T-helper 1 cell treated with Interleukin-12 subunit alpha and Interleukin-12 subunit beta and Interleukin-4 antibody, amounts not matched to agents 30 ng/mL and 1 ng/mL, for 36 hours (primary cell): ENCODE measurements around the gene WDR77. TPM values are rescaled to one million over a fixed set of nuclear protein-coding genes. Genes with fewer than 3 reads are reported as not detected.

Experiments used
- intact Hi-C: fragments of 100-400 bp; cut with micrococcal nuclease; formaldehyde crosslinking; loops from one replicate; pipeline ENCODE4 v1.15.1; 2024
- total RNA-seq: library from RNA; stranded (reverse); gene quantifications from 2 replicates; pipeline ENCODE4 v1.2.3, GENCODE V29; 2022

Gene WDR77
- total RNA-seq, 1 donor from 2014 or later, result 35.4 TPM

DNA sequence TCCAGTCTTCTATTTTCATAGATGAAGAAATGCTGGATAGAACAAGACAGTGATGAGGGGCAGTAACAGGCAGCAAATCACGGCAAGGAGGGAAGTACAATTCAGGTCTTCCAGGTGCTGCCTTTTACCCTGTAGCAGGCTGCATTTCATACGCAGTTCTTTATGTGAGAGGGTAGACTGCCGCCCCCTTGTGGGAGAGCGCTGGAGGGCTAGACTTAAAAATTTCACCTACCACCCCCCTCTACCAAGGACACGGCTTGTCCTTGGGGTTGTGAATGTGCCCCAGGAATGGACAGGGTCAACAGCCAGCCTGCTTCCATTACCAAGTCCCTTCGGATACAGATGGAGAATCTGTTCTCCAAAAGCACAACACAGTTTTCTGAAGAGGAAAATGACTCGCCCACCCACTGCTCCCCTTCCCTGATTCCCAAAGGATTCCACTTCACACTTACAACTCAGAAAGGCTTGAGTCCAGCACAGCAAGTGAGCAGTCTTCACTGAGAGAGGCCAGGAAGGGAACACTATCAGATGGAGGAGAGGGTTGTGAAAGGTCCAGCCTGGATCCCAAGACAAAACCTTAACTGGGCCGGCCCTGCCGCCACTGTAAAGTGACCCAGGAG lies 7.4 kb downstream of the WDR77 start:
- intact Hi-C loops, result loop anchor here (1.0 to 10.0 kb wide), 3 partner anchors 218 to 1173 kb away; partner anchors contain the start of genes CAPZA1, LAMTOR5 and ST7L

DNA sequence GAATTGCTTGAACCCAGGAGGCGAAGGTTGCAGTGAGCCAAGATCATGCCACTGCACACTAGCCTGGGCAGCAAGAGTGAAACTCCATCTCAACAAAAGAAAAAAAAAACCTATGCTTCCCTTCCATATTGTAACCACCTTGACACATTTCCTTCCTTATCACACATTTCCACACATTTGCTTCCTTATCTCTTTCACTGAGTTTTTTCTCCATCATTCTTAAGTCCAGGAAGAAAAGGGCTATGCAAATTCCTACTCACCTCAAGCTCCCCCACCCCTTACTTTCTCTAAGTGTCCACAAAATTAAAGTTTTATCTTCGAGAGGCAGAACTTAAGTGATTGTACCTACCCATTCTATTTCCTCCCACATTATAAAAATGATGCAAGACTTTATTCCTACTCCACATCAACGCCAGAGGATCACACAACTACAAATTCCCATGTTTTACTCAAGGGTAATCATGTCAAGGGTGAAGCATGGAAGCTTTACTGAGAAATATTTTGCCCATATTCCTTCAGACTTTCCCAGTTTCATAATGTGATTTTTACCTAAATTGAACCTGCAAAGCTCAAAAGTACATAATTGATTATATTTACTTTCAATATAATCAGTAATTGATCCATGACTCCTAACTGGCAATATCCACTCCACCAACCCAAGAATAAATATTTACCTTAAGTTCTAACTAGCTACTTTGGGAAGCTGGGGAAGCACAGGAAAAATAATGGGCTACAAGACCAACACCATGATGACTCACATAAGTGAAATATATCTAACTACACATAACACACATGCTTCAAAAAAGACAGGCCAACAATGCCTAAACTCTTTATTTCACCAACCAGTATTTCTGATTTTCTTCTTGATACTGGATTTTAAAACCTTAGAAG lies 9.3 kb downstream of the WDR77 start:
- intact Hi-C loops, result loop anchor here (10.0 kb wide), 2 partner anchors 1035 to 1175 kb away; partner anchors contain the start of genes CAPZA1, LAMTOR5 and ST7L

DNA sequence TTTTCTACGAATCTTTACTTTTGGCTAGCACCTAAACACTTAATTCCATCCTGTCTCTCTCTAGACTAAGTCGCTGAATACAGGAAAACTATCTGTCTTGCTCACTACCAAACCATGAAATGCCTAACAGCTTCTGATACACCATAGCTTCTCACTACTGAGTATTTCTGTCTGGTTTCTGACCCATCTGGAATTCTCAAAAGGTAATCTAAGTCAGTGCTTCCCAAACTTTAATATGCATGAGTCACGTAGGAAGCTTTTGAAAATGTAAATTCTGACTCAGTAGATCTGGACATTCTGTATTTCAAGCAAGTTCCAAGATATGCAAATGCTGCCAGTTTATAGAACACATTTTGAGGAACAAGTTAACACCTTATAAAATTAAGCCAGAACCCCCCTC lies 12.3 kb downstream of the WDR77 start:
- intact Hi-C loops, result no loop called here

DNA sequence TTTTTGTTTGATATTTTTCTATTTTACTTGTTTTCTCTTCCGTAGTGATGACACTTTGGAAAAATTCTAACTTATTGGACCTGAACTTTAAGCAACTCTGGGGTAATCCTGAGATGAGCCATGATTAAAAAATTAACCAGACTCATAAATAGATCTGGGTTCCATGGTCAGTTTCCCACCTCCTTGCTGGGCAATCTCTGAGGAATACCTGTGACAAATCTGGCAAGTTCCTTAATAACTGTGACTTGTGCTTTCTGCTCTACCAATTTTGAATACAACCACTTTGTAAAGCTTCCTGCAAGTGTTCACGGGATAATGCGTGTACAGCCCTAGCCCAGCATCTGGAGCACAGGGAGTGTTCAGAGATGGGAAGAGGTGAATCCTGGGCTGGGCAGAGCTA lies 24.8 kb downstream of the WDR77 start:
- intact Hi-C loops, result no loop called here

DNA sequence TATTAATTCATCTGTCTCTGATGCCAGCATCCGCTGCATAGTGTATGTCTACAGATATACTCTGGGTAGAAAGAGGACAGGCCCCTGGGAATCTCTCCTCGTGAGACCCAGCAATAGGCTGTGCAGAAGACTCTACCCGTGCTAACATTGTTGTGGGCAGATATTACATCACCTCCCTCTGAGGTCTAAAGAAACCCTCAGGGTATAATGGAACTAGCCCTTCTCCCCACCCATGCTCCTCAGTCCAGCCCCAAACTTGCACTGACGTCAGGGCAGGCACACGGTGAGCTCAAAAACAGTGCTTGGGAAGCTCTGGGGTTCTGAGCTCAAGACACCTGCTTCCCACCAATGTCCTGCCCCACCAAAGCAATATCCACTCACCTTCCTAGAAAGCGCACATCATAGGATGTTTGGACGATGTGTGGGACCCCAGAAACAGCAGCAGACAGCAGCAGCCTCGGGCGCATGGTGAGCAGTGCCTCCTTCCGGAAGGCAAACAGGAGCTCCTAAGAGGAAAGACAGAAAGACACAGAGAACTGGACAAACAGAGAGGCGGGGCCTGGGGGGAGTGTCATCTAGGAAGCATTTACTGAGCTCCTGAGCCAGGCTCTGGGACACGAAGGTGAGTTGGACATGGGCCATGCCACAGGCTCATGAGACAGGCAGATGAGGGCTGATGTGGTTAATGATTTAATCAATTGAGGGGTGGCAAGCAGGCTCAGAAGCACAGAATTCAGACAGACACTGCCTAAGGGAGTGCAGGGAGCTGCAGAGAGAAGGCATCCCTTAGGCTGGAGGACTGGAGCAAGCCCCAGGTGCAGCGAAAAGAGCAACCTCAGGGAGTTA lies 26.3 kb downstream of the WDR77 start:
- intact Hi-C loops, result no loop called here

DNA sequence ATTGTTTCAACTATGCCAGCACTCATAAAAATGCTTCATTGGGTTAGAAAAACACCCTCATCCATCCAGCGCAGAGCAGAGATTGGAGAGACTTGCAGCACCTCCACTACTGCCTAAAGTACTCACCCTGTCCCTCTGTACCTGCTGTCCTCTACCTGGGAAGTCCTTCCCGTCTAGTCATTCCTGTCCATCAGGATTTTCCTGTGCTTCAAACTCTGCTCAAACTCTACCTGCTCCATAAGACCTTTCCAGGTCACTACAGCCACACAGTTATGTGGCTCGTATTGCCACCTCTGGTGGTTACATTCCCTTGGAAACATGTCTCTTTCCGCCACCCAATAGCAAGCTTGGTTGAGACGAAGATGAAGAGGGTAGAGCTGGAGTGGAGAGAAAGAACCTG lies 28.7 kb downstream of the WDR77 start:
- intact Hi-C loops, result no loop called here

DNA sequence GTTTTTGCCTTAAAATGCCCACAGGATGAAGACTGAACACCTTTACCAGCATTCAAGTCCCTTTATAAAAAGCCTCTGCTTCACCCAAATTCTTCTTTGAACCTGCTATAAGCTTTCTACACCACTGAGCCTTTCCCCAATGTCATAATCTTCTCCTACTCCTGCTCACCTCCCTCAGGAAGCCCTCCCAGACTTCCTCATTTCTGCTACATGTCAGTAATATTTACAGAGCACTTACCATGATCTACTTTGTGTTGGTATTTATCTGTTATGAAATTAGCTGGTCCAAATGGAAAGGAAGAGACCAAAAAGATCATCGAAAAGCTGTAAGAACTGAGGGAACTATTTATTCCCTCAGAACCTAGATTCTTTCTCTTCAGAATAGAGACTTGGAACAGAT lies 30.0 kb downstream of the WDR77 start:
- intact Hi-C loops, result no loop called here

DNA sequence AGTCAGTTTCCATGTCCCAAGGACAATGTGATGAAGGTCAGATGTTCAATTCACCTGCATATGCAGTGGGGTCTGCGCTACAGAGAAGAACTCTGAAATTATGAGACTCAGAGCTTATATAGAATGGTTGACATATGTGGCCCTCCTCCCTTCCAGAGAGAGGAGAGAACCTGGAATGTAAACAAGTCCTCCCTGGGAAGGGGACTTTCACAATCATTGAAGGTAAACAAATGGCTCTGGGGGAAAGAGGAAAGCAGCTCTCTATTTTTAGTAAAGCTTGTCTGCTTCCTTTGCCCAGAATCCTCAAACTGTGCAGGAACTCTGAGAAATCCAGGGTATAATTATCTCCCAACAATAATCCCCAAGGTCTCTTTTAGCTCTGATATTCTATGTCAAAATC lies 31.3 kb downstream of the WDR77 start:
- intact Hi-C loops, result no loop called here

DNA sequence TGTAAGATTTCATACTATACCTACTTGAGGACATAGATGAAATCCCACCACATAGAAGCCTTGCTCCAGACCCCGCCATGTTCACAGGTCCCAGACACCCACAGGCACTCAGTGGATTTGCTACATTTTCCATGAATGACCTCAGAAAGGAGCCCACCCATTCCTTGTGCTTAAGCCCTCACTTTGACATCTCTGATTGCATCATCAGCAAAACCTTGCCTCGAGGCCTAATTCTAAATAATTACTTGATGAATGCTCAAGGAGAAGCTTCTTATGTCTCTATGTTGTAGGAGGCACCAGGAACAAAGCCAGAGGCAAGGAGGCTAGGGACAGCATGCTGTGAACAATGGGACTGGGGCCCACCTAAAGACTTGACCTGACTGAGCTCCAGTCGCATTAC lies 33.6 kb downstream of the WDR77 start:
- intact Hi-C loops, result no loop called here

DNA sequence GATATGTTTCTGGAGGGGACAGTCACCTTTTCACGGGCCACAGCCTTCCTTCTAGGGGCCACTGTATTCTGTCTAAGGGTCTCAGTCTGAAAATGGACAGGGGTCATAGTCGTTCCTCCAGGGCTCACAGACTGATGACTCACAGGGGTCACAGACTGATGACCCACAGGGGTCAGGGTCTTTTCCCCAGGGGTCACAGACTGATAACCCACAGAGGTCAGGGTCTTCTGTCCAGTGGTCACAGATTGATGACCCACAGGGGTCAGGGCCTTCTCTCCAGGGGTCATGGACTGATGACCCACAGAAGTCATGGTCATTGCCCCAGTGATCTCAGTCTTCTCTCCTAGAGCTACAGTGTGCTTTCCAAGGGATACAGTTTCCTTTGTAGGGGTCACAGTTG lies 34.3 kb downstream of the WDR77 start:
- intact Hi-C loops, result no loop called here

DNA sequence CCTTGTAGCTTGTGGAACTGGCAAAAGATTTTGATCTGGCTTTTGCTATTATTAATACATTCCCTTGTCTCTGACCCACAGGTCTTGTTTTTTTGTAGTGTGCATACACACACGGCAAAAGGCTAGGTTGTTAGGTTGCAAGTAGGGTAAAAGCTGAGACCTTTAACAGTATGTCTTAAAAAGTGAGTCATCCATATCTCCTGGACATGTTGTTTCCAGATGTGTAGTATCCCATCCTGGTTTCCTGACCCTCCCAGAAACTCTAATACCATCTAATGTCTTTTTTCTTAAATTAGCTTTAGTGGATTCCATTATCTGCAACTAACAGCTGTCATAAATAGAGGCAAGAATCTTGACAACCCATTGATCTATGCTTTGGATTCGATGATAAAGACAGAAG lies 36.2 kb downstream of the WDR77 start:
- intact Hi-C loops, result no loop called here

DNA sequence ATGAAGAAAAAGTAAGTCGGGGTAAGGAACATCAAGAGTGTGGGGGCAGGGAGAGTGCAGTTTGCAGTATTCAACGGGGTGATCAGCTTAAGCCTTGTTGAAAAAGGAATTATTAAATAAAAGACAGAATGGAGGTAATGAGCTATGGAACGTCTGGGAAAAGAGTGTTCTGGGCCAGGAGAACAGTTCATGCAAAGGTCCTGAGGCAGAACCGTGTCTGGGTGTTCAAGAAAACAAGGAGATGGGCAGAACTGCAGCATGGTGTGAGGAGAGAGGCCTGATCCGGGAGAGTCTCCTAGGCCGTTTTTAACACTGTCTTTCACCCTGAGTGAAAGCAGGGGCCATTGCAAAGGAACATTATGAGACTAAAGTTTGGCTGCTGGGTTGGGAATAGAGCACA lies 41.8 kb downstream of the WDR77 start:
- intact Hi-C loops, result no loop called here

DNA sequence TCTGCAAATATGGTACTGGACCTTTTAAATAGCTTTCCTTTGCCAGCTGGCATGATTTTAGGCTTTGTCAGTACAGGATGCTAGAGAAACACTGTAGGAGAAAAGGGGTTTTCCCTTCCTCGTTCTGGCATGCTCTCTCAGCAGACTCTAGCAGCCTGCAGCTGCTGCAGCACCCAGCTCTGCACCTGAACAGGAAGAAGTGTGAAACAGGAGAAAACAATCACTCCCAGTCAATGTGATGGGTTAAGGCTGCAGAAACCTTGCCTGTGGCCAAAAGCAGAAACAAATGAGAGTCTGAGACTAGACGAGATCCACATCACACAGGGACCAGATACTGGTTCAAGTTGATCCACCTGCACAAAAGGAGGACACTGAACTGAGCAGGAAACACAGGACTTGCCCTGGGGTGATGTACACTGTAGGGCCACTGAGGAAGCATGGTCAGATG lies 42.7 kb downstream of the WDR77 start:
- intact Hi-C loops, result no loop called here

DNA sequence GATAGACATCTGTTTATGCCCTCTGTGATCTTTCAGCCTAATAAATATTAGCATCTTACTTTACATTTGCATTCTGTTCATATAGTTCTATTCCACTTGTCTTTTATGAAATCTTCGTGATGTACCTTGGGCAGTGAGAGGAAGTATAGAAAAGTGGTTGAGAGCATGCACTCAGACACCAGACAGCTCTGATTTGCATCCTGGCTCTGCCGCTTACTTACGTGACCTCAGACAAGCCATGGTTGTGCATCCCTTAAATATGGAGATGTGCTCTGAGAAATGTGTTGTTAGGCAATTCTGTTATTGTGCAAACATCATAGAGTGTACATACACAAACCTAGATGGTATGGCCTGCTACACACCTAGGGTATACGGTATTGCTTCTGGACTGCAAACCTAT lies 44.5 kb downstream of the WDR77 start:
- intact Hi-C loops, result no loop called here

DNA sequence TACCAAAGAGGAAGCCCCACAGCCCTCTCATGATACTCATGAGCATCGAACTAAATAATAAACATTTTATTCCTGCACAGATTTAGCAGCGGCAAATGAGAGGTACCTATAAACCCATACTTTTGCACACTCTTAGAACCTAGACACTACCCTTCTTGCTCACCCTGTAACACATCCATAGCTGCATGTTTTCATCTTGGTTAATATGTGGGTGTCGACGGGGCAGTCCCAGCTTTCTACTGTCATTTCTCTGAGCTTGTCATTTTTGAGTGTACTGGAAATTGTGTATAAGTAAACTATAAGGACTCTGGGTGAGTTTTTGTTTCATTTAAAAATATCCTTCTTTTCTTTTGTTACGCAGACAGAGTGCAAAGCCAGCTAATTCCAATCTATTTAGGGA lies 47.0 kb downstream of the WDR77 start:
- intact Hi-C loops, result no loop called here

DNA sequence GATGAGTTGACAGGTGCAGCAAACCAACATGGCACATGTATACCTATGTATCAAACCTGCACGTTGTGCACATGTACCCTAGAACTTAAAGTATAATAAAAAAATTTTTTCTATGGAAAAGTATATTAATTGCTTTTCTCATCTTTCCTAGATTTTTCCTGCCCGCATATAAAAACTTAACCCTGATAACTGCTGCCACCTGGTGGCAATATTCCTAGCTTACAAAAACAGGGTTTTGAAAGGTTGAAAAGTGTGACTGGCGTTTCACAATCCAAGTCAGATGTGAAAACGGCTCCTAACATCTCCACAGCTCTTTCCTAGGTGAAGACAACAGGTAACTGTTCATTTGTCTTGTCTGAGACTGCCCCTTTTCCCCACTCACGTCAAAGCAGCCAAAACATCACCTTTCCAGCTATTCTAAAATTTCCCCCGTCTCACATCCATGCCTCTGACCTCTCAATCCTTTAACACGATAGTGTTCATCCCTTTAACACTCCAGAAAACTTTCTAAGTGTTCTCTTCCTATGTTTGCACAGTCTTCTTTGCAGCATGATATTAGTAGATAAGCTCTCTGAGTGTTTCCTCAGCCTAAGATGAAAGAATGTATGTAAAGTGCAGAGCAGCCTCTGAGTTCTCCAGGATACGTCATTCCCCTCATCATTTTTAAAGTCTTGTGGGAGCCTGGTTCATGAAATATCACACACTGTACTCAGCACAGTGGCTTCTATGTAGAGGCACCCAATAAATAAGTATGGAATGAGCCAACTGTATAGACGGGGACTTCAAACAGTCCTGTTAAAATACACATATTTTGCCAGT lies 49.1 kb downstream of the WDR77 start:
- intact Hi-C loops, result loop anchor here (1.0 to 2.0 kb wide), 4 partner anchors 177 to 370 kb away; no protein-coding TSS in a partner anchor

DNA sequence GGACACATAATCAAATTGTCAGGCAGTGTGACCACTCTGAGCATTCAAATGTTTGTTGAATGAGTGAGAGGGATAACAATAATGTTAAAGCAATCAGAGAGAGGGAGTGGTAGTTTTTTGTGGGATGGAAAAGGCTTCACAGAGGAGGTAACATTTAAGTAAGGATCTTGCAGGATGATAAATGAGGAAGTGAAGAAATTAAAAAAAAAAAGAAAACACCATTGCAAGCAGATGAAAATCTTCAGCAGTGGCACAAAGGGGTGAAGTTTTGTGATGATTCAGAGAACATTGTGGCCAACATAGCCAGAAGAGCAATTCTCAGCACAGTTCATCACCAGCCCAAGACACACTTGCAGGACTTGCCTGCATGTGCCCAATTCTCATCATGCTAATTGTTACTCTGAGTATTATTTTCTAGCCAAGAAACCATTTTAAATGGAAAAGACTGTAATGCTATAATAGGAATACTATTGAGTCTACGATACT lies 56.6 kb downstream of the WDR77 start:
- intact Hi-C loops, result no loop called here

DNA sequence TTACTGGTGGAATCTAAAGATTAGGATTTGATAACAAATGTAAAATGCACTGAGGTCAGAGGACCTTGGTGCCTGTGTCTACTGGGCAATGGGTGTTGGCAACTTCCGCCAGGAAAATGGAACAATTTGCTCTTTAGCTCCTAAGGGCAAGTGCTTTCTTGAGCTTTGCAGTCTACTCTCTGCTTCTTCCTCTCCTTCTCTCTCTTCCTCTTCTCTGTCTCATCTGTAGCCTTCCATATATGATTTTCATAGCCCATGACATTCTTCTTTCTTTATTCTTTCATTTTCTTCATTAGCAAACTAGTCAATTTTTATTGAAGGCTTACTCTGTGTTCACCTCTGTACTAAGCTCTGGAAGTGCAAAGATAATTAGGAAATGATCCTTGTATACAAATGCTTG lies 57.0 kb downstream of the WDR77 start:
- intact Hi-C loops, result no loop called here
